Tibial nerve (tissue), 4 donors: Measurements from ENCODE around the gene PPP4R3A.

Experiments
- EP300 ChIP-seq, 2 donors: sonication (generic); formaldehyde crosslinking; IDR thresholded peaks; one replicate each; pipeline ENCODE4 v1.6.1; 2017; ENCODE audit warnings: antibody characterized with exemption in 2 of 2, mild to moderate bottlenecking in 1 of 2
- POLR2A ChIP-seq, 2 donors: fragments of 450-650 bp; IDR thresholded peaks; one replicate each; pipeline ENCODE4 v1.6.1; 2017; ENCODE audit warnings: antibody characterized with exemption in 2 of 2, mild to moderate bottlenecking in 2 of 2, moderate library complexity in 2 of 2
- TF ChIP-seq, protein P1 (sequence below), 5 experiments: fragments of 200-600 bp in 3 of 5; fragments of 450-650 bp in 2 of 5; sonication (generic) in 3 of 5; IDR thresholded peaks; one replicate each; pipeline ENCODE4 v1.5.1; 2016 to 2019; ENCODE audit warnings: antibody characterized with exemption in 5 of 5, mild to moderate bottlenecking in 3 of 5, moderate library complexity in 2 of 5

DNA sequence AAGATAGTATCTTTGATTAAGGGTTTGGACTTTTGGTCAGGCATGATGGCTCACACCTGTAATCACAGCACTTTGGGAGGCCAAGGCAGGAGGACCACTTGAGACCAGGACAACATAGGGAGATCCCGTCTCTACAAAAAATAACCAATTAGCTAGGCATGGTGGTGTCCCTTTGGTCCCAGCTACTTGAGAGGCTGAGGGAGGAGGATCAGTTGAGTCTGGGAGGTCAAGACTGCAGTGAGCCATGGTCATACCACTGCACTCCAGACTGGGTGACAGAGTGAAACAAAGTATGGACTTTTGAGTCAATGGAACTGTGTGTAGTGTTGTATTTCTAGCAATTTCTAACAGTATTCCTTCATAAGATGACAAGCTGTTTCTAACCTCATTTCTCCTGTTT is 53.8 kb downstream of the PPP4R3A start:
- TF ChIP-seq, protein P1, sequence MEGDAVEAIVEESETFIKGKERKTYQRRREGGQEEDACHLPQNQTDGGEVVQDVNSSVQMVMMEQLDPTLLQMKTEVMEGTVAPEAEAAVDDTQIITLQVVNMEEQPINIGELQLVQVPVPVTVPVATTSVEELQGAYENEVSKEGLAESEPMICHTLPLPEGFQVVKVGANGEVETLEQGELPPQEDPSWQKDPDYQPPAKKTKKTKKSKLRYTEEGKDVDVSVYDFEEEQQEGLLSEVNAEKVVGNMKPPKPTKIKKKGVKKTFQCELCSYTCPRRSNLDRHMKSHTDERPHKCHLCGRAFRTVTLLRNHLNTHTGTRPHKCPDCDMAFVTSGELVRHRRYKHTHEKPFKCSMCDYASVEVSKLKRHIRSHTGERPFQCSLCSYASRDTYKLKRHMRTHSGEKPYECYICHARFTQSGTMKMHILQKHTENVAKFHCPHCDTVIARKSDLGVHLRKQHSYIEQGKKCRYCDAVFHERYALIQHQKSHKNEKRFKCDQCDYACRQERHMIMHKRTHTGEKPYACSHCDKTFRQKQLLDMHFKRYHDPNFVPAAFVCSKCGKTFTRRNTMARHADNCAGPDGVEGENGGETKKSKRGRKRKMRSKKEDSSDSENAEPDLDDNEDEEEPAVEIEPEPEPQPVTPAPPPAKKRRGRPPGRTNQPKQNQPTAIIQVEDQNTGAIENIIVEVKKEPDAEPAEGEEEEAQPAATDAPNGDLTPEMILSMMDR (IDR thresholded peaks at IDR 0.05): no peak
- TF ChIP-seq POLR2A (IDR thresholded peaks at IDR 0.05) (no peak), EP300 (IDR thresholded peaks at IDR 0.05) (no peak)
